HG03442 (cell line): ENCODE results near the gene TAT.
"Not testable (repeated sequence)": the region's sequence is repeated elsewhere in the genome, so short reads cannot be mapped to it uniquely, and the experiment has no call there.

Experiments used
- ATAC-seq: cut with Tn5 transposase; IDR thresholded peaks from one replicate; pipeline ENCODE4 v1.9.1; 2021; ENCODE audit warnings: mild to moderate bottlenecking, moderate library complexity; ENCODE audit not compliant: unreplicated experiment

TAT gene

DNA sequence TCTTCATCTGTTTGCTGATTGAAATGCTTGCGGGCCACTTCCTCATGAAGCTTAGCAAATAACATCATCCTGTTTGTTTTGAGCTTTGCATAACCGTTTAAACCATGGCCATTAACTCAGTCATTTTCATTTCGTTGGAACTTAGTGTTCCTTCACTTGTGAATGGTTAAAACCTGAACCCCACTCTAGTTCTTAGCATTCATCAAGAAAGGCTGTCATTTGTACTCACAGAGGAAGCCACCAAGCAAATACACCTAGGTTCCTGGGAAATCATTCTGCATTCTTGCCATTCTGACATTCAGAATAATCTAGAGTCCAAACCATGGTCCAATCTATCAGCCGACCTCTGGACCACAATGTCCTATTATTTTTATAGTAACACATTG, 8.4 kb upstream of the TAT start:
- no peak for ATAC-seq

DNA sequence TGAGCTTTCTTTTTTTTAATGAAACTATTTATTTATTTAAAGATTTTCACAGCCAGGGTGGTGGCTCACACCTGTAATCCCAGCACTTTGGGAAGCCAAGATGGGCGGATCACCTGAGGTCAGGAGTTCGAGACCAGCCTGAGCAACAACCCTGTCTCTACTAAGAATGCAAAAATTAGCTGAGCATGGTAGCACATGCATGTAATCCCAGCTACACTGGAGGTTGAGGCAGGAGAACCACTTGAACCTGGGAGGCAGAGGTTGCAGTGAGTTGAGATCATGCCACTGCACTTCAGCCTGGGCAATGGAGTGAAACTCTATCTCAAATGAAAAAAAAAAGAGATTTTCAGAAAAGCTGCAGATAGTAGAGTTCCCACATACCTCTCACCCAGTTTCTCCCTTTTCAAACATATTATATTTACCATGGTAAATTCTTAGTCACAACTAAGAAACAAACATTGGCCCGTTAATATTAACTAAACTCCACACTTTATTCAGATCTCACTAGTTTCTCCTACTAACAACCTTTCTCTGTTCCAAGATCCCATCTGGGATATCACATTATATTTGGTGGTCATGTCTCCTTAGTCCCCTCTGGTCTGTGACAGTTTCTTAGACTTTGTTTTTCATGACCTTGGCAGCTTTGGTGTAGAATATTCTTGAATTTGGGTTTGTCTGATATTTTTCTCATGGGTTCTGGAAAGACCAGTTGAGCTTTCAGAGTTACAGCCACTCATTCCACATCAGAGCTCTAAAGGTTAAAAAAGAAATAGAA, 7.8 kb upstream of the TAT start:
- ATAC-seq = no peak

DNA sequence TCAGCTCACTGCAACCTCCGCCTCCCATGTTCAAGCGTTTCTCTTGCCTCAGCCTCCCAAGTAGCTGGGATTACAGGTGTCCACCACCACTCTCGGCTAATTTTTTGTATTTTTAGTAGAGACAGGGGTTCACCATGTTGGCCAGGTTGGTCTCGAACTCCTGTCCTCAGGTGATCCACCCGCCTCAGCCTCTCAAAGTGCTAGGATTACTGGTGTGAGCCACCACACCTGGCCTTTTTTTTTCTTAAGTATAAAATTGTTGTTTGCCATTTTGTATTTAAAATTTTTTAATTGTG, 5.6 kb upstream of the TAT start:
- not testable (repeated sequence) for ATAC-seq

DNA sequence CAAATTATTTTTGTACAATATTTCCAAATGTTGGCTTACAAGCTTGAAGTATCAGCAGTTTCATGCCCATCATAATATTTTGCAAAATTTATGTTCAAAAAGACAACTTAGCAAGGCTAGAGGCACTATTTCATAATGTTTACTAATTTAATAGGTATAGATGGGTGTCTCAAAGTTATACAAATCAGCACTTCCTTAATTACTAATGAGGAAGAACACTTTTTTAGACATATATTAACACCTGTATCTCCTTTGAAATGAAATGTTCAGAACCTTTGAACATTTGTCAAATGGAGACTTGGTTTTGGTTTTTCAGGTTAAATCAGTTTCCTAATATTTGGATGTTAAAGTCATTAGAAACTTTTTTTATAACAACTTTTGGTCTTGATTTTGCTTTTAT, 2.2 kb downstream of the TAT start:
- ATAC-seq = no peak

DNA sequence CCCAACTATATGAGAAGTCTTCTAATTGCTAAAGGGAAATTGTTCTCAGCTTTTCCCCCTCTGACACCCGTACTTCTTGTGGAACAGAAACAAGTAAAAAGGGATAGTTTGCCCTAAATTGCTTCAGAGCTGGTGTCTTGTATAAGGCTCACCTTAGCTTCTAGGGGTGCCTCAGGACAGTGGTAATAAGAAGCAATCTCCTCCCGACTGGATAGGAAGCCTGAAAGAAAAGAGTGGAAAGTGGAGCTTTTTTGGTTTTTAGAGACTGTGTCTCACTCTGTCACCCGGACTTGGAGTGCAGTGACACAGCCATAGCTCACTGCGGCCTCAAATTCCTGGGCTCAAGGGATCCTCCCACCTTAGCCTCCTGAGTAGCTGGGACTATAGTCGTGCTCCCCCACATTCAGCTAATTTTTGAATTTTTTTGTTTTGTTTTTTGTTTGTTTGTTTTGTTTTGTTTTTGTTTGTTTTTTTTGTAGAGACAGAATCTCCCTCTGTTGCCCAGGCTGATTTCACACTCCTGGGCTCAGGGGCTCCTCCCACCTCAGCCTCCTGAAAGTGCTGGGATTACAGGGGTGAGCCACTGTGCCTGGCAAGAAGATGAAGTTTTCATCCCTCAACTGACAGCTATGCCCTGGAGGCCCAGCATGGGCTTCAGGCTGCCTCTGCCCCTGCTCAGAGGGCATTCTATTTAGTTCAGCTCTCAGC, 3.4 kb downstream of the TAT start:
- no peak for ATAC-seq

DNA sequence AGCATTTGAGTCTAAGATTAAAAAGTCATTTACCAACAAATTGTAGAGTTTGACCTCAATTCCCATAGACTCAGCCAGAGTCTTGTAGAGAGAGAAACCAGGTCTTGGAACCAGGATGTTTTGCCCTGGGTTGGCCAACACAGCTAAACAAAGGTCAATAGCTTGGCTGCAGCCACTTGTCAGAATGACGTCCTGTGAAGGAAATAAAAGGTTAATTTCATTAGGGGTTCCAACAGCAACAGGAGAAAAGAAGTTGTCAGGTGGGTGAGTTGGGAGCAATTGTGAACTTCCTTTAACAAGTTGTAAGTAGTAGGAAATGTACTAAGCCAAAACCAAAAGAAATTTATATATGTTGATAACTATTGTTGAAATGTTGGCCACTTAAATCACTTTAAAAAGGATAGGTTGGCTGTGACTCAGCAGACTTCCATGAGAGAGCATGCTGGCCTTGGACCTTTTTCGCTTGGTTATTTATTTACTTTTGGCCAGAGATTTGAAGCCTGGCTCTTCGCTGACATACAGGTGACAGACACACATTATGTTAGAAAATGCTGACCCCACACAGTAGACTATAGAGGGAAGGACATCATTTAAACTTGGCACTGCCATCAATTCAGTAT, 4.3 kb downstream of the TAT start:
- ATAC-seq = no peak

DNA sequence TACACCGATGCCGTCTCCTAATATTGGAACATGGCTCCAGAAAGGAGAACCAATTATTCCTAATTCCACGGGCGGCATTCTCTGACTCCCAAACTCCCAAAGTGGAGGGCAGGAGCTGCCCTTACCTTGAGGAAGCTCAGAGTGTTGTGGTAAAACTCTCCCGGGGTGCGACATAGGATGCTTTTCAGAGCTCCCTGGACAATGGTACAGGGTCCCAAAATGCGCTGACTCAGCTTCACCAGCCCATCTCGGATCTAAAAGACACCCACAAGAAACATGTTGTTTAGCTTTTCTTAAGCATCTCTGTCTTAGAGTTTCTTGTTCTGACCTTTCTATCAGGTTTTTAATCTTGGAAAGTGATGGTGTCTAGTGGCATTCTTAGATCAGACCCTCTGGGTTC, 6.7 kb downstream of the TAT start:
- no peak for ATAC-seq

DNA sequence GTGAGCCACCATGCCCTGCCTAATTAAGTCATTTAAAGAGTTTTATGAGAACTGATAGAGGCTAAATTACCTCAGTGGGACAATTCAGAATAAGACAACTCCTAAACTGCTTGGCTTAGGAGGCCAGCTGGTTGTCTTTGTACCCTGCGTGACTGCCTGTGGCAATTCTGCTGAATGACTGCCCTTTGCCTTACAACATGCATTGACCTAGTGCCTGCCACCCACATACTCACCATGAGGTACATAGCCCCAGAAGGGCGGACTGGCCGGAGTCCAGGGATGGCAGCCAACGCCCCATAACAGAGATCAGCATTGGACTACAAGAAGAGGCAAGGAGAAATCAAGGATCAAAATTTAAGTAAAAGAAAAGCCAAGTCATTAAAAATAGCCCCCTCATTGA, 7.3 kb downstream of the TAT start:
- no peak for ATAC-seq

DNA sequence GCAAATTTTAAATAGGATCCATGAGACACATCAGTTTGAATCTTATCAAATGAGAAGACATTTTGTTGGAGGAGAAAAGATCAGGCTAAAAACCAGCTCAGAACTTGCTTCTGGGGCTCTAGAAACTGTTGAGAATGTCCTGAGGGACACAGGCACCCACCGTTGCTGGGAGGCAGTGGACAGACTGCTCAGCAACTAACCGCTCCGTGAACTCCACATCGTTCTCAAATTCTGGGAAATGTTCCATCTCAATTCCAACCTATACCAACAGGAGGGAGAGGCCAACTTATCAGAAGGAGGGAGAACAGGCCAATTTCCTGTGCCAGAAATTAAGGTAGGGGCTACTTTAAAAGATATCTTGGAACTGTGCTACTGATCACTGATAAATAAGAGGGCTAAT, 8.3 kb downstream of the TAT start:
- no peak for ATAC-seq

DNA sequence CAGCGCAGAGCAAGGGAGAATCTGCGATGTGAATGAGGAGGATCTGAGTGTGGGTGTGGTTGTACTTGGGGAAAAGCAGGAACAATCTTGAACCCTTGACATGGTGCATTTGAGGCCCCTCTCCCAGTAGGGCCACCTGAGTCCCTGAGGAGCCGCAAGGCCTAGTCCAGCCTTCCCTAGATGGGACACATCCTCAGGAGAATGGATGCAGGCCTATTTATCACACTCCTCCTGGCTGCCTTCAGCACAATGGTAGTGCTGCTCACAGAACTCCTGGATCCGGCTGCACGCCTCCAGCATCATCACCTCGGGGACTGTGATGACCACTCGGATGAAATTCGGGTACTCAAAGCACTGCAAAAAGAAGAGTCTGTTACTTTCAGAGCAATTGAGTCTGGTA, 9.0 kb downstream of the TAT start:
- no peak for ATAC-seq

DNA sequence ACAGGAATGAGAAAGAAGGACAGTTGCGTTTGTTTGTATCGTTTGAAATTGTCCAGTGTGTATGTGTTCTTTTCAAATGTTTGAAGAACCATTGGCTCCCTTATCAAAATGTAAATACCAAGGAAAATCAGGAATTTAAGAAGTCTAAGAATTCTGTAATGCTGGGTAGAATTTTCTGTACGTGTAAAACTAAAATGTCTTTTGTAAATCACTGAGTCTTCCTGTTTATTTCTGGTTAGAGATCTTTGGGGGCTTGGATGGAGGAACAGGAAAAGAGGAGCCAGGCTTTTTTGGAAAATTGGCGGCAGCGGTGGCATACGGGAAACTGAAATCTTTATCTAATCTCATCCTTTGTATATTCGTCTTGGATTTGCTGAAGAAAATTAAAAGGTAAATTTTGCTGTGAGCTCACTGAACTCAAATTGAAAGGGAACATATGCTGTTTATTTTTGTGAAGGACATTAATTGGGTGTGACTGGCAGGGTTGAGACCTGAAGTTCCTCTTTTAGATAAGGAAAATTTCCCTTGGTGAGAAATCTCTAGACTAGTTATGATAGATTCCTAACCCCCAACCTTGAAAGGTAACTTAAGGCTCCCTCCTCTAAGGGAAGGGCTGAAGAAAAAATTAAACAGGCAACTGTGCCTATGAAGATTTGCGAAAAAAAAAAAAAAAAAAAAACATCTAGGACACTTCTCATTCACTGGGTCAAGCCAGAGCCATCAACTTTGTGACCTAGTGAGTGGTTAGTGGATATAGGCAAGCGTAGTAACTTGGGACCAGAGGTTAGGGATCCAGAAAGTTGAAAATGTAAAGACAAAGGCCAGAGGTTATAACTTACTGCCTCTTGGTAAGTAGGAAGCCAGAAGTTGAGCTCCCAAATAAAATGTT, 10.8 kb downstream of the TAT start:
- no peak for ATAC-seq

DNA sequence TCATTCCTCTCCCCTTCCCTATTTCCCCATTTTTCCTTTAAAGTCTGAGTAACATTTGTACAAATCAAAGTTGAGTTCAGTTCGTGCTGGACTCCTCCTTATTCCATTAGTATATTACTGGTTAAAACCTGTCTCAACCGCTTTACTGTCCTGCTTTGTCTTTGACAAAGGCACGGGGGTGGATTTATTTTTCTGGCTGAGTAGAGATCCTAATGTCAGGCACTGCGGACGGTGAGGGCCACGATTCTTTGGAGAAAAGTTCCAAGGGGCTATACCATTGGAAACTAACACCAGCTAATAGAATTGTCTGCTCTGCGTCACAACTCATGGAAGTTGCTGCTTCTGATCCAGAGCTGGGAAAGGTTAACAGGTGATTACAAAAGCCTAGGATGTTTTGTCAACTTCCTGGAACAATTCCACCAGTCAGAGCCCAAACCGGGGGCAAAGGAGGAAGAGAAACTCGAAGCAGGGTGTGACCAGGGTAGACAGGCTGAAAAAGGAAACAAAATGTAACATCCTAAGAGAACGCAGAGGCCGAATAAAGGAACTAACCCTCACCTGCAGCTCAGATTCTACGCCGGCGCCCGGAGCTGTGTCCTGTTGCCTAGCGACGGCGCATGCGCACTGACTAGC, 12.4 kb downstream of the TAT start:
- no peak for ATAC-seq

DNA sequence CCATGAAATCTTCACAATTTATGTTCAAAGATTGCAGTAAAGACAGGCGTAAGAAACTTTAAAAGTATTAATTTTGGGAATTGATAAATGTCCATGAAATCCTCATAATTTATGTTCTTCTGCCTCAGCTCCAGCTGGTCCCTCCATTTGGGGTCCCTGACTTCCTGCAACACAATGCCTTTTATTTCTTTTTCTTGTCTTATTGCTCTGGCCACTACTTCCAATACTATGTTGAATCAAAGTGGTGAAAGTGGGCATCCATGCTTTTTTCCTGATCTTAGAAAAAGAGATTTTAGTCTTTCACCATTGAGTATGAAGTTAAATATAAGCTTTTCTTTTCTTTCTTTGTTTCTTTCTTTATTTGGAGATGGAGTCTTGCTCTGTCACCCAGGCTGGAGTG, 14.3 kb downstream of the TAT start:
- ATAC-seq = no peak

DNA sequence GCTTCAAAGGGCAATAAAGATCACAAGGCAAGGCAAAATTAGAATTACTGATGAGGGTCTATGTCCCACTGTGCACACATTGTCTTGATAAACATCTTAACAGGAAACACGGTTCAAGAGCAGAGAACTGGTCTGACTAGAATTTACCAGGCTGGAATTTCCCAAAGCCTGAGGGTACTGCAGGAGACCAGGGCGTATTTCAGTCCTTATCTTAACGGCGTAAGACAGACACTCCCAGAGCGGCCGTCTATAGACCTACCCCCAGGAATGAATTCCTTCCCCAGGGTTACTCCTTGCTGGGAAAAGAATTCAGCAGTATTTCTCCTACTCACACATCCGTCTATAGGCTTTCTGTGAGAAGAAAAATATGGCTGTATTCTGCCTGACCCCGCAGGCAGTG, 15.0 kb downstream of the TAT start:
- not testable (repeated sequence) for ATAC-seq

DNA sequence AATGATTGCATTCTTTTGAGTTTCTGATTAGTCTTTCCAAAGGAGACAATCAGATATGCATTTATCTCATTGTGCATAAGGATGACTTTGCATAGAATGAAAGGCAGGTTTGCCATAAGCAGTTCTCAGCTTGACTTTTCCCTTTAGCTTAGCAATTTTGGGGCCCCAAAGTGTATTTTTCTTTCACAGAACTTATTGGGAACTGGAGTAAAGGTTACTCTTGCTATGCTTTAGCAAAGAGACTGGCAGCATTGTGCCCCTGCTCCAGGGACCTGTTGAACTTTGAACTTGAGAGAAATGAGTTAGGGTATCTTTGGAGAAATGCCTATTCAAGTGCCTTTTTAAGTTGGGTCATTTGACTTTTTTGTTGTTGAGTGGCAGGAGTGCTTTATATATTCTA, 17.0 kb downstream of the TAT start:
- no peak for ATAC-seq

DNA sequence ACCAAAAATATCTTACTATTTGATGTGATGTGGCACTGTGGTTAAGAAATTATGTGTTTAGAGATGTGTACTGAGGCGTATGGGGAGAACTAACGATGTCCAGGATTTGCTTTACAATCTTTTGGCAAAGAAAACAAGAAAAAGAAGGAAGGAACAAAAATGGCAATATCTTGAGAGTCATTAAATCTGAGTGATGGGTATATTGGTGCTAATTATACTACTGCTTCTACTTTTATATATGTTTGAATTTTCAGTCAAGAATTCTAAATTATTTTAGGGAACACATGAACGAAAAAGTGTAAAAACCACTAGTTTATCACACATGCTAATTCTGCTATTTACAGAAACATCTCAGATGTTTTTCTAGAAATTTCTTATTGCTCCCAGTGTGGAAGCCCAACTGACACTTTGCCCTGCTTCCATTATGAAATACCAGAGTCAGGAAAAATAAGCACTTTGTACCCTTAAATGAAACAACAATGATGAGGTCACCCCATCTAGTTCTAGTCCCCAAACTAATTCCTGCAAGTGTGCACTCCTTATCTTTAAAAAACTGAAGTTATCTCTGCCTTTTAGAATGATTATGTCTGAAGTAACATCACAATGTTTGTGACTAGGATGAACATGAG, 18.8 kb downstream of the TAT start:
- no peak for ATAC-seq

DNA sequence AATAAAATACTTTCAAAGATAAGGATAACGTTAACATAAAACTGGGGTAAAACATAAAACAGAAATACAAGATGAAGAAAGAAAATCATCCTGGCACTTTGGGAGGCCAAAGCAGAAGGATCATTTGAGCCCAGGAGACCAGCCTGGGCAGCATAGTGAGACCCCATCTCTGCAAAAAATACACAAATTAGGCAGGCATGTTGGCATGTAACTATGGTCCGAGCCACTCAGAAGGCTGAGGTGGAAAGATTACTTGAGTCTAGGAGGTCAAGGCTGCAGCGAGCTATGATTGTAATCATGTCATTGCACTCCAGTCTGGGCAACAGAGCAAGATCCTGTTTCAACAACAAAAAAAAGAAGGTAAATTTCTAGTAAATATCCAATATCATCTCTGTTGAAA, 19.6 kb downstream of the TAT start:
- no peak for ATAC-seq

DNA sequence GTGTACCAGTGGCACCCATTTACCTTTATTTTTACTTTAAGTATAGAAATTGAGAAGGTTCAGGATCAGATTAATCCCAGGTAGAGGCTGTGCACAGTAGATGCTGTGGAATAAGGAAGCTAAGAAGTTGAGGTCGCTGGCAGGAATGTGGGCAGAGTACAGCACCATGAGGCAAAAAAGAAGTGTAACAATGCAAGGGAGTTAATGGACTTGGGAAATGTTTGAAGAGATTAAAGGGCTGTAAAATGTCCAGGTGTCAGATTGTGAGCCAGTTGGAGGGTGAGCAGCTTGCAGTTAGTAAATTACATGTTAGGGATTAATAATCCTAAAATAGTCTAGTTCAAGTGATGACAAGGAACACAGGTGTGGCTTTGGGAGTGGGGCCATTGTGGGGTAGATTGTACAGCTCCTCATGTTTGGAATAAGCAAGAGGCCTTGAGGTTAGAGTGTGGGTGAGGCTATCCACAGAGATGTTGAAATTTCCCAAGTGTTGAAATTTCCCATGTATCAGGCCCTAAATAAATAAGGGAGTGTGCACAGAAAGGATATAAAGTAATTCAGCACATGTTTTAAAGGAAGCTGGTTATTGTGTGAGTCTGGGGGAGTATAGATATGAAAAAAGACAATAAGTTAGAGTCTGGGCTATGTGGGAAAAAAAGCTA, 21.5 kb downstream of the TAT start:
- ATAC-seq = no peak

DNA sequence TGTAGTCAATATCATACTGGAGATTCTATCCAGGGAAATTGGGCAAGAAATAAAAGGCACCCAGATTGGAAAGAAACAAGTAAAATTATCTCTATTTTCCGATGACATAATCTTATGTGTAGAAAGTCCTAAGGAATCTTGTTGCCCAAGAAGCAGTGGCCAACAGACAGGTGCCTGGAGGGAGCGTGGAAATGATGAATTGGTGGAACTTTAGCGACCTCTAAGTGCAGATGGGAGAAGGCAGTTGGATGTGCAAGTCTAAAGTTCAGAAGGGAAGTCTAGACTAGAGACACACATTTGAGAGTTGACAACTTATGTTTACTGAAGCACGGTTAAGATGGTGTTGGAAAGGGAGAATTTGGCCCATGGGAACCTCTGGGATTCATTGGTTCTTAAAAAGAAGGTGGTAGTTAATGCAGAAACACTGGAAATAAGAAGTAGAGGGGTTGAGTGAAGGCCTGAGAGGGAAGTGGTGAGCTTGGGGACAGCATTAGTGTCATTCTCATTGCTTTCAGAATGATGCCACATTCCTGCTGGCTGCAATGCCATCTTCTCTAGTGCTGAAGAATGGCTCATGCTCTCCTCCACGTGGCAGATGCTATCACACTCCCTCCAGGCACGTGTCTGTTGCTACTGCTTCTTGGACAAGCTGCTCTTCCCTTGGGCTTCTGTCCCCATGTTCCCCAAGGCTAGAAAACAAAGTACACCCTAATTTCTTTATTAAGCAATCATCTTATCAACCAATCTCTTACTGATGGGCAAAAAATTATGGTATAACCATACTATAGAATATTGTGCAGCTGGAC, 24.0 kb downstream of the TAT start:
- ATAC-seq = no peak
